ENCODE data around the gene GAK.
"Not testable (repeated sequence)": the region's sequence is repeated elsewhere in the genome, so short reads cannot be mapped to it uniquely, and the experiment has no call there.

Gene GAK

DNA sequence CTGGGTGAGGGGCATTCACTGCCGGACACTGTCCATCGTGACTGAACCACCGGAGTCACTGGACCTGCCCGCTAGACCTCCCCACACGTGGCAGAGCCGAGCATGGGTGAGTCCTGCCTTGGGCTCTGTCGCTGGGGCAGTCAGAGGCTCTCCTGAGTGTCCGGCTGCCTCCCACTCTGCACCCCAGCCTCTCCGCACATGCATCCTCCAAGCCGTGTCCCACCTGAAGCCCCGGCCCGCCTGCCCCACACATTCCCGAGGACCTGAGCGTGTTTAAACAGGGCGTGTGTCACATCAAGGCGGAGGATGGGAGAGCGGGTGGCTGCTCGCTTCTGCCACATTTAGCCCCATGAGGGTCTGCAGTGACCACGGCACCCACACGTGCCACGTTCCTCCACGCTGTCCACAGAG is 110.9 kb downstream of the GAK start:
- in situ Hi-C loops (cut with MboI; ENCODE audit: low sequenced_read_pairs): no loop called here

DNA sequence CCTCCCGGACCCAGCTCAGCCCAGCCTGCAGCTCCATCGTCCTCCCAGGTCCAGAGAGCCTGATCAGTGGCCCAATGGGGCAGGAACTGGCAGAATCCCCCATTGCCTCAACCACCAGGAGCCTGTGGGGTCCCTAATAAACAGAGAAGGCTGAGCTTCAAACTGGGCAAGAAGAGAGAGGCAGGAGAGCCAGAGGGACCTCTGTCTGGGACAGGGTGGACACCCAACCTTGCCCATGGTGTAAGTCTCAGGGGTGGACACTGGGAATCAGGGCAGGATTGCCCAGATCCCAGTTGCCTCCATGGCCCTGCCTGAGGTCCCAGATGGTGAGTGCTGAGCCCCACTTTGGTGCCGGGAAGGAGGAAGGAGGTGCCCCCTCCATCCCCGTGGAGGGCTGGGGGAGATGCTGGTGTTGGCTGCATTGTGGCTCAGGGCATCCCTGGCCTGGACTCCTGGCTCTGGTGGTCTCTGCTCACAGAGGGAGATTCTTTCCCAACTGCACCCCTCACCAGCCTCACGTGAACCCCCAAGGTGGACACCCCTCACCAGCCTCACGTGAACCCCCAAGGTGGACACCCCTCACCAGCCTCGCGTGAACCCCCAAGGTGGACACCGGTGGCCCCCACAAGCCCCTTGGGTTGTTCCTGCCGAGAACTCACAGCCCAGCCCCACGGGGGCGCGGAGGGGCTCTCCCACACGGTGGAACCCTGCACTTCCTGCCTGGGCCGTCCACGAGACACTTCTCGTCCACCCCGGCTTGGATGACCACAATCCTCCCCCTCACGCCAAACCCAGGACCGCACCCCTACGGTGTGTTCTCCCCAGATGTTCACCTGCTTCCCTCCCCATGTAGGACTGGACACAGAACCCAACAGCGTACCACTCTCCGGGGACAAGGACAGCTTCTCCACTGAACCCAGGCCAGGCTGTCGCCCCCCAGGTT is 111.6 kb downstream of the GAK start:
- in situ Hi-C loops (cut with MboI; ENCODE audit: low sequenced_read_pairs): no loop called here

DNA sequence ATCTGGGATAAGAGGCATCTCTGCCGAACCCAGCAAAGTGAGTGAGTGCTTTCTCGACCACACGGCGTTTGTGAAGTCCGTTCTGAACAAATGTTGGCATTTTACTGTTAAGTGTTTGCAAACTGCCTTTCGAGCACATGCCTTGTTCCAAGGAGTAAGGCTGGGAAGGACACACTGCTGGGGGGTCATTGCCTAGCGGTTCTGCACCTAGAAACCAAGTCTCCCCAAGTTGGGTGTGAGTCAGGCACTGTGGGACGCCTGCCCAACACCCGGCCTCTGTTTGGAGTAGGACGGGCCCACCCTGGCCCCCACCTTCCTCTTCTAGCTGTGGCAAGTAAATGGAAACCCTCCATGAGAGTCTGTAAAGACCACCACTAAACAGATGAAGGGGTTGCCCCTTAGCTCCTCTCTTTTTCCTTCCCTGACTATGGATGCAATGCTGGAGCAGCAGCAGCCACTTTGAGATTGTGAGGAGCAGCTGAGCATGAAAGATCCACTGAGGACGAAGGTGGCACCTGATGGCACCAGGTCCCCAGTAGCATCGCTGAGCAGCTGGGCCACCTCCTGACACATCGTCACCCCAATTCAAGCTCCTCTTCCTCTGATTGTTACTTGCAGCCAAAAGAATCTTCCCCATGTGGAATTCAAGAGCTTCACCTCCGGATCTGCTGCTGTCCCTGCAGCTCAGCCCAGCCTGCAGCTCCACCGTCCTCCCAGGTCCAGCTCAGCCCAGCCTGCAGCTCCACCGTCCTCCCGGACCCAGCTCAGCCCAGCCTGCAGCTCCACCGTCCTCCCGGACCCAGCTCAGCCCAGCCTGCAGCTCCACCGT is 112.5 kb downstream of the GAK start:
- in situ Hi-C loops (cut with MboI; ENCODE audit: low sequenced_read_pairs): no loop called here

GRCh38 chr4:818106-818921 is 113.8 kb downstream of the GAK start:
- in situ Hi-C loops (cut with MboI; ENCODE audit: low sequenced_read_pairs): no loop called here

DNA sequence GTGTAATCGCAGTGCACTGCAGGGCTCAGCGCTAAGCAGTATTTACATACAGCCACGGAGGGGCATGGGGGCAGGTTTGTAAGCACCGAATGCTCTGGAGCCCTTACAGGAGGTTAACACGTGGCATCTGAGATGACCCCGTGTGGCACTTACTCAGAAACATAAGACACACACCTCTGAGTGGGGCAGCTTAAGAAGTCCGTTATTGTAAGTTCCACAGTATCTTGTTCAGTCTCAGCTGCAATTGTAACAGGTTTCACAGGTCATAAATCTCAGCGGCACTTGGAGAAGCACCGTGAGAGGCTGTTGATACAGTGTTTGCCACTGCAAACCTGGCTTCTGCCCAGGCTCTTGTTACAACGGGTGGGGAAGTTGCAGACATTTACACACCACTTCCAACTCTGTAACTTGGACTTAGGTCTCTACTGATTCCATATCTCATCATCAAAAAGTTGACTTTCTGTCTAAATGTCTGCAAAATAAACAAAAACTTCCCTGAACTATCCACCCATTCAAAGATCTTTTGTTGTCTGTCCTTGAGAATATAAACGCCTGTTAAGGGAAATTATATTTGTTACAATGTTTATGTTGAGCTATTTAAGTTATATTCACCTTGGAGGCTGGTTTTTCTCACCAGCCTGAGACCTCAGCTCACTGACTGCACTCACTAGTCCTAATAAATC is 116.5 kb downstream of the GAK start:
- in situ Hi-C loops (cut with MboI; ENCODE audit: low sequenced_read_pairs): no loop called here

- in situ Hi-C loops (cut with MboI; ENCODE audit: low sequenced_read_pairs): no loop called here
These were observed 117.7 kb downstream of the GAK start for GRCh38 chr4:814312-814850.

DNA sequence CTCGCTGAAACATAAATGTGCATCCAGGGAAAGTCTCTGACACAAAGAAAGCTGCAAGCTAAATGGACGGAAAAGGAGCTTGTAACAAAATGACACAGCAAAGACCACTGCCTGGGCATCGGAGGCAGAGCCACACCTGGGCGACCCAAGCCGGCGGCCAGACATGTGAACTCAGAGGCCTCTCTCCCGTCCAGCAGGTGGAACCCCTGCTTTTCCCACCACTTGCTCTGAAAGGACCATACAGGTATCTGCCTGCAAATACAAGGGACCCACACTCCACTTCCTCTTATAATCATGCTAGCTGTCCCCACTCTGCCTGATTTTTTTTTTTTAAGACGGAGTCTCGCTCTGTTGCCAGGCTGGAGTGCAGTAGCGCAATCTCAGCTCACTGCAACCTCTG is 118.2 kb downstream of the GAK start:
- in situ Hi-C loops (cut with MboI; ENCODE audit: low sequenced_read_pairs): no loop called here

DNA sequence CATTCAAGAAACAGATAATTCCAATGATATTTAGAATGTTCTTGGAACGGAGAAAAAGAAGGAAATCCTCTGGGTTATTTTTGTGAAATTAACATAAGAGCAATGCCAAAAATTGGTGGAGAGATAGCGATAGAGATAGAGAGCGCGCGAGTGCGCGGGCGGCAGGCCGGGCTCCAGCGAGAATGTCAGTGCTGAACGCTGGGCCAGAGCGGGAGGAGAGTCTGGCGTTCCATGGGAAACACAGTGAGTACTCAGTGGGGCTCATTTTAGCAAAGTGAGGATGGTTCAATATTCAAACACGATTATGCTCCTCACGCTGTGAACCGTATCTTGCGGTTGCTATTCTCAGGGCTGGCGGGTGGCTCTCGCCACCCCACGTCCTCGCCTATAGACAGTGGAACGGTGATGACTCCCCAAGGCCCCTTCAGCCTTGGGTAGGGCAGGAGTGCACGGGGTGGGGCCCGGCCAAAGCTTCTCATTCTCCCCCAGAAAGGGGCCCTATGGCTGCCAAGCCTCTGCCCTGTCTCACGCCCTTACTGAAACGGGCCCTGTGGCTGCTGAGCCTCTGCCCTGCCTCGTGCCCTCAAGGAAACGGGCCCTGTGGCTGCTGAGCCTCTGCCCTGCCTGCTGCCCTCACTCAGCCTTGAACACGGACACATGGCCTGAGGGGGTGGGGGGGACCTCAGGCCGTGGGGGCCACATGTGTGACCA is 123.1 kb downstream of the GAK start:
- in situ Hi-C loops (cut with MboI; ENCODE audit: low sequenced_read_pairs): no loop called here

DNA sequence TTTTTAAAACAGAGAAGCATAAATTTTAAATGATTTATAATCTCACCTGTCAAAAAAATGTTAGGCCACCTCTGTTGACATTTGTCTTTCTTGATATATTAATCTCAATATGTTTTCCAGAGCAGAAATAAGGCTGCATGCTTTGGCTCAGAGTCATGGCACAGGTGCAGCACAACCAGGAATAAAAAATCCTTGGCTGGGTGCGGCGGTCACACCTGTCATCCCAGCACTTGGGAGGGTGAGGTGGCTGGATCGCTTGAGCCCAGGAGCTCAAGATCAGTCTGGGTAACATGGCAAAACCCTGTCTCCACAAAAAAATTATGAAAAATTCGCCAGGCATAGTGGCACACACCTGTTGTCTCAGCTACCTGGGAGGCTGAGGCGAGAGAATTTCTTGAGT is 124.3 kb downstream of the GAK start:
- in situ Hi-C loops (cut with MboI; ENCODE audit: low sequenced_read_pairs): no loop called here

DNA sequence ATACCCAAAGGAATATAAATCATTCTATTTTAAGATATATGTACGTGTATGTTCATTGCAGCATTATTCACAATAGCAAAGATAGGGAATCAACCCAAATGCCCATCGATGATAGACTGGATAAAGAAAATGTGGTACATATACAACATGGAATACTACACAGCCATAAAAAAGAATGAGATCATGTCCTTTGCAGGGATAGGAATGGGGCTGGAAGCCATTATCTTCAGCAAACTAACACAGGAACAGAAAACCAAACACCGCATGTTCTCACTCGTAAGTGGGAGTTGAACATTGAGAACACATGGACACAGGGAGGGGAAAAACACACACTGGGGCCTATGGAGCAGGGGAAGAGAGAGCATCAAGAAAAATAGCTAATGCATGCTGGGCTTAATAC is 125.1 kb downstream of the GAK start:
- in situ Hi-C loops (cut with MboI; ENCODE audit: low sequenced_read_pairs): not testable (repeated sequence)

DNA sequence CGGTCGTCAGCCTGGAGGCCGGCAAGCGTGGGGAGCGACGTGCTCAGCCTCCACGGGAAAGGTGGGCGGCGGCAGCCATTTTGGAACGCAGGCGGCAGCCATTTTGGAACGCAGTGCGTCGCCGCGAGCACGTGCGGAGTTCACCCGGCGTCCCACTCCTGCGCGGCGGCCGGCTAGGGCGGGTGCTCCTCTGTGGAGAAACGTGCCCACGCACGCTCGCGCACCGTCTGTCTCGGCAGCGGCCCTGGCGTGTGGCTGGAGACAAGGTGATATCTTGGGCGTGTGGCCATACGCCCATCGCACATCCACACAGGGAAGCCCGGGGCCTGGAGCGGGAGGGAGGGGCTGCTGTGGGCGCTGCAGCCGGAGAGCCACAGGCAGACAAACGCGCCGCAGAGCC is 127.3 kb downstream of the GAK start:
- in situ Hi-C loops (cut with MboI; ENCODE audit: low sequenced_read_pairs): no loop called here

DNA sequence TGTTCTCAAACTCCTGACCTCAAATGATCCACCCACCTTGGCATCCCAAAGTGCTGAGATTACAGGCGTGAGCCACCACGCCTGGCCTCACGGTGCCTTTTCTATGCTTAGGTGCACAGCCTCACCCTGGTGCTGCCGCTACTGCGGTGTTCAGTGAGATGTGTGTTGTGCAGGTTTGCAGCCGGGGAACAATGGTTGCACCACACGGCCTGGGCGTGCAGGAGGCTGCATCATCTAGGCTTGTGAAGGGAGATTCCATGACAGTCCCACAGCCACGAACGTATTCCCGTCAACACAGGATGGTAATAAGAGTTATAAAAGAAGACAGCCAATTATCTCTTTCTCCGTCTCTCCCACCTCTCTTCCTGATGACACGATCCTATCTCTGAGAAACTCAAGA is 128.2 kb downstream of the GAK start:
- in situ Hi-C loops (cut with MboI; ENCODE audit: low sequenced_read_pairs): no loop called here

DNA sequence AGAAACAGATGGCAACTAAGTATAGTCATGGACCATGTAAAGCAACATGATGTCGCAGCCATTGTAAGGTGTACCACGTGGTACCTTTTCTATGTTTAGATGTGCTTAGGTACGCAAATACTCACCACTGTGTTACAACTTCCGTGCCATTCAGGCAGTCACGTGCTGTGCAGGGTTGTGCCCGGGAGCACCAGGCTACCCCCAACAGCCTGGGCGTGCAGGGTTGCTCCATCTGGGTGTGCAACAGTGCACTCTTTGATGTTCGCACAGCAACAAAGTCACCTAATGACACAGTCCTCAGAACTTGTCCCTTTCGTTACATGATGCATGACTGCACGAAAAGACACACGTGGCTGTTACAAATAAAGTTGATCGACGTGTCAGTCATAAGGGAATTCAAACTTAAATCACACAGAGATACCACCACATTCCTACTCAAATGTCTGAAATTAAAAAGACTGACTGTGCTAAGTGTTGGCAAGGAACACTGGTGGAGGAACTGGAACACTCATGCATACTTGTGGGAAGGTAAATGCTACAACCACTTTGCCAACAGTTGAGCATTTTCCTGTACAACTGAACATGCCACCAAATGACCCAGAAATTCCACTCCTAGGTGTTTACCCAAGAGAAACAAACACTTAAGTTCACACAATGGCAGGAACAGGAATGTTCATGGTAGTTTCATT is 130.5 kb downstream of the GAK start:
- in situ Hi-C loops (cut with MboI; ENCODE audit: low sequenced_read_pairs): no loop called here

All from HL-60/S4 treated with retinoic acid at 250 ng/mL for 4 days and 3 days (cell line).